NCI-H82 (cell line): ENCODE results near the gene WNT7A.
"Not testable (repeated sequence)": the region's sequence is repeated elsewhere in the genome, so short reads cannot be mapped to it uniquely, and the experiment has no call there.

Experiments
- DNase-seq: peaks from one replicate; lab custom pipeline; 2025; lab: John Stamatoyannopoulos, UW

WNT7A gene

GRCh38 chr3:13865106-13865505 is 14.8 kb downstream of the WNT7A start:
- DNase-seq = no peak

- DNase-seq = no peak
Measured at GRCh38 chr3:13863965-13864595, 15.8 kb downstream of the WNT7A start.

DNA sequence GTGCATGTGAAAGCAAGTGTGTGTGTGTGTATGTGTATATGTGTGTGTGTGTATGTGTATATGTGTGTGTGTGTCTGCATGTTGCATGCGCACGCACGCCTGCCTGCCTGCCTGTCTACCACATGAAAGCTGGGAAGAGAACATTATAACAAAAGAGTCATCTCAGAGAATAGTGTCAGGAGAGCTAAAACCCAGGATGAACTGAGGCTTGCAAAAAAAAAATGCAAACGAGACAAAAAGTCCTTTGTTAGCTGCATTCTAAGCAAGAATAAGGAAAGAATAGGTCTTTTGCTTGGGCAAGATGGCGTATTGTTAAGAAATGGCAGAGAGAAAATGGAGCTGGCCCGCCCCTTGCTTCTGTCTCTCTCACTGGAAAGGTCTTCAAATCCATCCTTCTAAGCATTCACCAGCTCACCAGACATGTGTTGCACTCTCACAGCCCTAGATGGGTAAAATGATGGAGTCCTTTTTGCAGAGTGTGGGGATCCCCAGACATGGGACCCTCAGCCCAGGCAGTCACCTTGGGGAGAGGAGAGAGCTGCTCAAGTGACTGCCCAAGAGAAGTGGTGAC is 16.4 kb downstream of the WNT7A start:
- no peak for DNase-seq

DNA sequence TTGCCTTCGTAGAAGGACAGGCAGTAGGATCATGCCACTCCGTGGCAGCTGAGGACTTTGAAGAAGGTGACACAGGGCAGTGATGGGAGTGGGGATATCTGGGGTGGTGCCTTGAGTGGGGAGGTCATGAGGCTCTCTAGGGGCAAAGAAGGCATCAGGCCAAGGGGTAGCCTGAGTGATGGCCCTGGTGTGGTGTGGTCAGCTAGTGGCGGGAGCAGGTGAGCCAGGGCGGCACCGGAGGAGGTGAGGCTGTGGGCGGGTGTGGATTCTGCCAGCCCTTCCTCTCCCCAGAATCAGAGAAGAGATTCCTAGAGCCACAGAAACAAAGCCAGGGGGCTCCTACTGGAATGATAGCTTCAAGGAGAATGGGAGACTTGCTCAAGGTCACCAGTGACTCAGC is 18.4 kb downstream of the WNT7A start:
- no peak for DNase-seq

DNA sequence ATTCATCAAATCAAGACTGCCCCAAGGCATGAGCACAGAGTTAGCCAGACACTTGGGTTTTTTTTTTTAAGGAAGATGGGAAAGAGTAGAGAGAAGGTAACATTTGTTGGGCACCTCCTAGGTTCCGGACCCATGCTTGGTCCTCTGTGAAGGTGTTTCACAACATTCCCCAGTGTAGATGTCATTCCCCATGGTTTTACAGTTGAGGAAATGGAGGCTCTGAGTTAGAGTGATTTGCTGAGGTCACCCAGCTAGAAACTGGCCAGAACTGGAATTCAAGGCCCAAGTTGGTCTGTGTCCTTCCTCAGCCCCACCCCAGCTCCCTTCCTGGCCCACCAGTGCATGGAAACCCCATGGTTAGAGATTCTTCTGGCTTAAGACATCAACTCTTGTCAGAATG is 19.9 kb downstream of the WNT7A start:
- no peak for DNase-seq

GRCh38 chr3:13858768-13859520 is 20.9 kb downstream of the WNT7A start:
- no peak for DNase-seq

DNA sequence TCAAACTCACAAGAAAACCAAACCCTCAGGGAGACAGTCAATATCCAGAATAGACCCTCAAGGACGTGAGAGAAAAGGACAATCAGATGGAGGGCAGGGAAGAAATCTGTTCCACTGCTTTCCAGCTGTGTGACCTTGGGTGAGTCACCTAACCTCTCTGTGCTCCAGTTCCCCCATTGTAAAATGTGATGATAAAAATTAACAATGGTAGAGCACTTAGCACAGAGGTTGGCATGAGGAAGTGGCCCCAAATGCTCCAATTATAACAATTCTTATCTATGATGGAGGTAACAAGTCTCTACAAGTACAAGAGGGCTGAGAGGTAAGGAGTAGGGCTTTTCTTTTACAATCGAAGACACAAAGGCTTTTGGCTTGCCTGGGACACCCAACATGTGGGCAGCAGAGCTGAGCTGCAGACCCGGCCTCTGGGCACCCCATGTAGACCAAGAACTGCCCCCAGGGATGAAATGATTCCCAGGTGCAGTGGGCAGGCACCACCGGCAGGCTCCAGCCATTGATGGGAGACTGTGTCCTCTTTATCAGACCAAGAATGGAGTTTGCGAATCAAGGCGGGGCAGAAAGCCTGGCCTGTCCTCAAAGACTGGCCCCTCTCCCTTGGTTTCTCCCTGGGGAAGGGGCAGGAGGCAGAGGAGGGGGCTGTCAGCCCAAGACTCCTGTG is 22.0 kb downstream of the WNT7A start:
- no peak for DNase-seq

GRCh38 chr3:13856628-13857027 is 23.2 kb downstream of the WNT7A start:
- DNase-seq = not testable (repeated sequence)

DNA sequence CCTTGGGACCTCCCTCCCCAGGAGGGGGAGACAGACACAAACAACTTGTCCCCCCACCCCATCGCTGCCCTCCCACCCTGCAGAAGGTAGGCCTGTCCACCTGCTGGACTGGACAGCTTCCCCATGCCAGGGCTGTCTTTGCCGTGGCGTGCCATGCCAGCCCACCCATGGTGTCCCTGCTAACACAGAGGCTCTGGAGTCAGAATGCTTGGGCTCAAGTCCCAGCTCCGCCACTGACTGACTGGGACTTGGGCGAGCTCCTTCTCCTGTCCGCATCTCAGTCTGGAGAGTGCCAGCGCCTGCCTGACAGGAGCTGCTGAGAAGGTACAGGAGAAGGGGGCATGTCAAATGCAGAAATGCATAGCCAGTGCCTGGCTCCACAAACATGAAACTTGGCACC is 23.9 kb downstream of the WNT7A start:
- DNase-seq = no peak

GRCh38 chr3:13854492-13854891 is 25.4 kb downstream of the WNT7A start:
- DNase-seq = no peak

GRCh38 chr3:13853978-13854296 is 25.9 kb downstream of the WNT7A start:
- DNase-seq = no peak

DNA sequence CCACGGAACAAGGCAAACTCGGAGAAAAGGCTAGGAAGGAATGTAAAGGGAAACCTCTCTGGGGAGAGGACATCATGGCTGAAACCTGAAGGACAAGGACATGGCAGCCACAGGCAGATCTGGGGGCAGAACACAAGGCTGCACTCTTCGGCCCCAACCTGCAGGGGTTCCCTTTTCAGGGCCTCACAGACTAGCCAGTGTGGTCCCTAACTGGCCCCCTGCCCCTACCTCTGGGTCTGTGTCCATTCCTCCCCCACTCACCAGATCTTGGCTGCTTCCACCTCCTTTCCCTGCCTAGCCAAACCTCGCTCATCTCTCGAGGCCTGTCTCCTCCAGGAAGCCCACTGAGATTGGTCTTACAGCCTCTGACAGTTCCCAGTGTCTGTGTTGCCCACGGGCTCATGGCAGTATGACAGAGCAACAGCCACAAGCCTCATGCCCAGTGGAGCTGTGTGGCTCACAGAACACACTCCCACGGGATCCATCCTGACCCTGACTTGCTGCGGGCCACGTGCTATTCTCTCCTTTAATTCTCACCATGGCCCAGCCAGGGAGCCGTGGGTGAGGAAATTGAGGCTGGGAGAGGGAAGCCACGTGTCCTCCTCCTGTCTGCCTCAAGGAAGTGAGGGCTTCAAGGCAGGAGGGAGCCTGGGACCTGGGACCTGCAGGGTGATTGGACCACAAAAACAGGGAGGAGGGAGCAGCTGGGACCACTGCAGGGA is 26.5 kb downstream of the WNT7A start:
- DNase-seq = no peak

GRCh38 chr3:13852638-13853009 is 27.2 kb downstream of the WNT7A start:
- DNase-seq = no peak

DNA sequence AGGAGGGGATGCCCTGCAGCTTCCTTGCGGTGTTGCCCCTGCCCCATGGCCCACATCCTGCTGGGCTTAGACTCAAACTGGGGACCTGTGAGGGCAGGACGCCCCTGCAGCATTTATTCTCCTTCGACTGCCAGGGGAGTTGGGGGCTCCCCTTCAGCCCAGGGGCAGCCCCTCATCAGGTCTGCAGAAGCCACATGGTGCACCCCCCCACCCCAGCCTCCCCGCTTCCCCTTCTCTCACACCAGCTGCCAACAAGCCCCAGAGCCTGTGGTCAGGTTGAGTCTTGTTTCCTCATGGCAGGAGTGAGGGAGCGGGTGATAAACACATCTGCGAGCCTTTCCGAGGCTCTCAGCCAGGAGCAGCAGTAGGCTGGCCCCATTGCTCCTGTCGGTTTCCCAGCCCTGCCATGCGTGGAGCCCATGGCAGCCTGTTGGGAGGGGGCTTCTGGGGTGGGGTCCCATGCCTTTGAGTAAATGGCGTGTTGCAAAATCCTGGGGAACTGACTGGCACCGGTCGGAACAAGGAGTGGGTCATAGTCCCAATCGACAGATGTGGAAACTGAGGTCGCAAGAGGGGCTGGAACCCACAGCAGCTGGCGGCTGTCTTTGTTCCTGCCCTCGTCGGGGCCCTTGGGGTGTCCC is 27.8 kb downstream of the WNT7A start:
- no peak for DNase-seq

DNA sequence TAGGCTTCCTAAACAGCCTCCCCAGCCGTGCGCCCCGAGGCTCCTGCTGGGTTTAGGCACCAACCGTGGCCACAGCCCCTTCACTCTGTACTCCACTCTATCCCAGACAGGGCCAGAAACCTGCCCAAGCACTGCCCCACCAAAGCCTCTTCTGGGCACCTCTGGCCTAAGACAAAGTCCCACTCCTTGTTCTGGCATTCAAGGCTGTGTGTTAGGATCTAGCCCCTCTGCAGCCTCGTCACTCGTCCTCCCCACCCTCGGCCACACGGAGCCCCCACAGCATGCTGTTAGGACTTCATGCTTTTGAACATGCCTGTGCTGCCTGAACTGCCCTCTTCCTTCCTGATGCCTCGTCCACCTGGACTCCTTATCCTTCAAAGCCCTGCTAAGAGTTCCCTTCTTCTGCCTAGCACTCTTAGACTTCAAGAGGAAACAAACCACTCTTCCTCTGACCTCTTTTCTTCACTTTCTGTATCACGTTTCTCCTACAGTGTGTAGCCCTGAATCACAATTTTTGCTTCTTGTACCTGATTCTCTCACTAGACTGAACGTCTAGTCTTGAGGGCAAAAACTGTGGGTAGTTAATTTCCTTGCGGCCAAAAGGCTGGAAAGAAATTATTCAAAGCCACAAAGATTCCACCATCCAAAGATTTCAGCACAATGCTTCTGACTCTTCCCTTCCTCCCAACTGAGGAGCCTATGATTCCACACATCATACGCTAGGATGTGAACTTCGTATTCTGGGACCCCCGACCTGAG is 28.6 kb downstream of the WNT7A start:
- DNase-seq = no peak

DNA sequence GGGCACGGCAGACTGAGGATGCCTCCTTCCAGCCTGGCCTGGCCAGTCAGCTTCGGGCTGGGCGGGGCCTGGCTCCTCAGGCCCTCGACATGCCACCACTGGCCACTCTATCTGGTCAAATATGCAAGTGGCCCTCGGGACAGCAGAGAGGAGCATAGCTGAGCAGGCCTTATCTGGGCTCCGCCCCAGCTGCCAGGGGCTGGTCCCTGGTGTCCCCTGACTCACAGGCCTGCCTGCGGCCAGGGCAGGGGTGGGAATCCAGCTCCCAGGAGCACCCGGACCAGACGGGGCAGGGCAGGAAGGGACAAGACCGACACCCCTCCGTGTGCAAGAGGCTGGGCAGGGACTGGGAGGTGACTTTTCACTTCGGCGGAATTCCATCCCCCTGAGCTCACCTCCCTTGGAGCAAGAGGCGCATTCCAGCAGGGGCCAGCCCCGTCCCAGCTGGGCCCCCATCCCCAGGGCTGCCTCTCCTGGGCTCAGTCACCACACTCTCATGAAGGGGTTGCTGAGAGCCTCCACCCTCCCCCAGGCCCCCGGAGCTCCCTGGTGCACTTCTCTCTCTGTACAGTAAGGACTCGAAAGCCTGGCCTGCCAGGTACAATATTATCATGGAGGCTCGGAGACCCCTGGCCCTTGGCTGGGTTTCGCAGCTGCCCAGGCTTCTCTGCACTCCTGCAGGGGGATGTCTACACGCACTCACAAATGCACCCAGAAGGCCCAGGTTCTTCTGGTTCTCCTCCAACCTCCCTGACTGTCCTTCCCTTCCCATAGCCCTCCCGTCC is 29.5 kb downstream of the WNT7A start:
- DNase-seq = no peak

- DNase-seq = no peak
Measured at GRCh38 chr3:13849018-13849417, 30.9 kb downstream of the WNT7A start.

GRCh38 chr3:13846716-13847570 is 32.9 kb downstream of the WNT7A start:
- DNase-seq = no peak

DNA sequence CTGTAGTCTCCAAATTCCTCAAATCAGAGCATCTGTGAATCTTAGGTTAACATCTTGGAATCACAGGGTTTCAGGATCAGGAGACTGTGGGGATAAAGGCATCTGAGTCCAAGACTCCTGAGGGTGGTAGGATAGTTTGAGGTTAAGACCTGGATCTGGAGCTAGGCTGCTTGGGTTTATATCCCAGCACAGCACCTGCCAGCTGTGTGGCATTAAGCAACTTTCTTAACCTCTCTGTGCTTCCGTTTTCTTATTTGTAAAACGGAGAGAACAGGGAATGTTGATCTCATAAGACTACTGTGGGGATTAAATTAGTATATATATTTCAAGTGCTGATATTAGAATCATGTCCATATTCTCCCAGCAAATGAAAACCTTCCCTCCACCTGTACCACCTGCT is 33.6 kb downstream of the WNT7A start:
- DNase-seq = no peak

DNA sequence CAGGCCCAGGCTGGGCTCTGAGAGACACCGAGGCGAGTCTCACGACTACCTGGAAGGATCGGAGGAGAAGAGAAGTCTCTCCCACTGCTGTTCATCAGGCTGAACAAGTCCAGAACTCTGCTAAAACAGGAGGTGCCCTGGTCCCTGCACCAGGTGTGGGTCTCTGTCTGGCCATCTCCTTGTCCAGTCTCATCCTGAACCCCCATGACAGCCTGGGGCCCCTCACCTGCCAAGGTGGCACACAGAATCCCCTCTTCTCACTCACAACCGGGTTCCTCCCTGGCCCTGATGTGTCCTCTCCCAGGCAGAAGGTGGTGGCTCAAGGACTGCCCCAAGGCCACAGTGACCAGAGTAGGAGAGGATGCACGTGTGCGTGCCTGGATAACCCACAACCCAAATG is 34.1 kb downstream of the WNT7A start:
- no peak for DNase-seq
